HepG2 (cell line): Measurements from ENCODE around the gene NCOA3. TPM values are rescaled to one million over a fixed set of nuclear protein-coding genes. Genes with fewer than 3 reads are reported as not detected.

ENCODE experiments used
- AGO1 ChIP-seq: fragments of 200-400 bp; formaldehyde crosslinking; IDR thresholded peaks from 2 replicates; pipeline ENCODE4 v1.6.1; 2017; ENCODE audit warnings: mild to moderate bottlenecking, low read depth, low read length, moderate library complexity; ENCODE audit not compliant: poor library complexity, severe bottlenecking
- HCFC1 ChIP-seq: fragments of 150-350 bp; IDR thresholded peaks from 2 replicates; pipeline ENCODE4 v1.6.1; 2014; ENCODE audit warnings: low read depth, low read length
- RAD51 ChIP-seq: fragments of 450-650 bp; IDR thresholded peaks from 2 replicates; pipeline ENCODE4 v1.6.1; 2016; ENCODE audit warnings: borderline replicate concordance
- RBM22 ChIP-seq: fragments of 200-400 bp; formaldehyde crosslinking; optimal IDR thresholded peaks from 2 replicates; pipeline ENCODE3; 2017; ENCODE audit warnings: mild to moderate bottlenecking, low read length, moderate library complexity
- RCOR2 ChIP-seq: IDR thresholded peaks from 2 replicates; pipeline ENCODE4 v1.6.1; 2016; ENCODE audit warnings: missing biosample characterization, missing genetic modification reagents
- TOE1 ChIP-seq: sonication (generic); formaldehyde crosslinking; IDR thresholded peaks from 2 replicates; pipeline ENCODE4 v1.4.0; 2020; ENCODE audit warnings: mild to moderate bottlenecking, missing genetic modification reagents
- ZNF546 ChIP-seq: sonication (generic); formaldehyde crosslinking; conservative IDR thresholded peaks from 2 replicates; pipeline ENCODE4 v1.8.1; 2023; ENCODE audit warnings: mild to moderate bottlenecking, missing genetic modification reagents
- ZNF557 ChIP-seq: sonication (generic); formaldehyde crosslinking; IDR thresholded peaks from 2 replicates; pipeline ENCODE4 v1.4.0; 2020; ENCODE audit warnings: missing genetic modification reagents
- ZNF737 ChIP-seq: sonication (generic); formaldehyde crosslinking; IDR thresholded peaks from 2 replicates; pipeline ENCODE4 v1.5.0; 2020; ENCODE audit warnings: missing genetic modification reagents, mild to moderate bottlenecking, borderline replicate concordance
- ZNF776 ChIP-seq: sonication (generic); formaldehyde crosslinking; IDR thresholded peaks from 2 replicates; pipeline ENCODE4 v1.4.0; 2020; ENCODE audit warnings: mild to moderate bottlenecking, missing genetic modification reagents
- ZNF891 ChIP-seq: sonication (generic); formaldehyde crosslinking; IDR thresholded peaks from 2 replicates; pipeline ENCODE4 v1.5.0; 2020; ENCODE audit warnings: mild to moderate bottlenecking, missing genetic modification reagents
- polyA plus RNA-seq, 8 experiments: library from polyadenylated mRNA; depleted of rRNA in 3 of 8; stranded (reverse) in 7 of 8; unstranded in 1 of 8; fragments of >200 nt; fragmentation: Illumina TruSeq in 4 of 8; extraction: Trizol in 4 of 8; gene quantifications; 2 replicates each; pipeline versions ENCODE4 v1.2.1 to v1.2.3, GENCODE V29; 2011 to 2016; ENCODE audit warnings: low read depth in 4 of 8, missing spikeins in 1 of 8, mixed read lengths in 1 of 8; ENCODE audit not compliant: insufficient read depth in 1 of 8
- total RNA-seq, 5 experiments: library from RNA; depleted of rRNA; stranded (reverse); fragments of >200 nt; fragmentation: Illumina TruSeq; extraction: Trizol; gene quantifications; 2 replicates each; pipeline ENCODE4 v1.2.3, GENCODE V29; 2016; ENCODE audit warnings: low read depth in 1 of 5
- TF ChIP-seq, protein P1 (sequence below): sonication (generic); formaldehyde crosslinking; IDR thresholded peaks from 2 replicates; pipeline ENCODE4 v1.5.0; 2020; ENCODE audit warnings: mild to moderate bottlenecking, missing genetic modification reagents, borderline replicate concordance

Gene NCOA3
- total and polyA plus RNA-seq, 2 of the 13 experiments (the other 11 are each of a cell fraction or from before 2014, with no cell fraction given): 35.0 to 56.8 TPM

DNA sequence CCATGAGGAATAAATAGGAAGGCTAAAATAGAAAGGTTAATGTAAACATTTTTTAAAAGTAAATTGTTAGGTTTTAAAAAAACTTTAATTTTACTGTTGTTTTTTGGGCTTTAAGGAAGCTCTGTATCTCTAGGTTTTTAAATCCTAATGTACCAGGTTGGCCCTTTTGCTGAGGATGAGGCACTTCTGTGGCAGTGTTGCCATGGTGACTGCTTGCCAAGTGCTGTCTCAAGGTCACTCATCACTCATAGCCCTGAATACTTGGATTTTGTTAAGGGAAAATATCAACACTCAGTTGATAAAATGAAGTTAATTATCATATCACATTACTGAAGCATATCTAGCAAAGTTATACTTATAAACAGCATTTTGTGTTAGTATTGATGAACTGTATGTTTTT is 50.2 kb downstream of the NCOA3 start (continued):
- TF ChIP-seq ZNF891 (CRISPR knock-in tag) (no peak), ZNF557 (no peak), AGO1 (no peak), HCFC1 (no peak), RCOR2 (0 out of 2 replicates have a peak, but pooled peaks have one; percentile 29), ZNF776 (no peak), ZNF737 (CRISPR knock-in tag) (no peak), TOE1 (no peak), RBM22 (peak; percentile 76), ZNF546 (CRISPR knock-in tag) (no peak), RAD51 (no peak)
- TF ChIP-seq, protein P1, sequence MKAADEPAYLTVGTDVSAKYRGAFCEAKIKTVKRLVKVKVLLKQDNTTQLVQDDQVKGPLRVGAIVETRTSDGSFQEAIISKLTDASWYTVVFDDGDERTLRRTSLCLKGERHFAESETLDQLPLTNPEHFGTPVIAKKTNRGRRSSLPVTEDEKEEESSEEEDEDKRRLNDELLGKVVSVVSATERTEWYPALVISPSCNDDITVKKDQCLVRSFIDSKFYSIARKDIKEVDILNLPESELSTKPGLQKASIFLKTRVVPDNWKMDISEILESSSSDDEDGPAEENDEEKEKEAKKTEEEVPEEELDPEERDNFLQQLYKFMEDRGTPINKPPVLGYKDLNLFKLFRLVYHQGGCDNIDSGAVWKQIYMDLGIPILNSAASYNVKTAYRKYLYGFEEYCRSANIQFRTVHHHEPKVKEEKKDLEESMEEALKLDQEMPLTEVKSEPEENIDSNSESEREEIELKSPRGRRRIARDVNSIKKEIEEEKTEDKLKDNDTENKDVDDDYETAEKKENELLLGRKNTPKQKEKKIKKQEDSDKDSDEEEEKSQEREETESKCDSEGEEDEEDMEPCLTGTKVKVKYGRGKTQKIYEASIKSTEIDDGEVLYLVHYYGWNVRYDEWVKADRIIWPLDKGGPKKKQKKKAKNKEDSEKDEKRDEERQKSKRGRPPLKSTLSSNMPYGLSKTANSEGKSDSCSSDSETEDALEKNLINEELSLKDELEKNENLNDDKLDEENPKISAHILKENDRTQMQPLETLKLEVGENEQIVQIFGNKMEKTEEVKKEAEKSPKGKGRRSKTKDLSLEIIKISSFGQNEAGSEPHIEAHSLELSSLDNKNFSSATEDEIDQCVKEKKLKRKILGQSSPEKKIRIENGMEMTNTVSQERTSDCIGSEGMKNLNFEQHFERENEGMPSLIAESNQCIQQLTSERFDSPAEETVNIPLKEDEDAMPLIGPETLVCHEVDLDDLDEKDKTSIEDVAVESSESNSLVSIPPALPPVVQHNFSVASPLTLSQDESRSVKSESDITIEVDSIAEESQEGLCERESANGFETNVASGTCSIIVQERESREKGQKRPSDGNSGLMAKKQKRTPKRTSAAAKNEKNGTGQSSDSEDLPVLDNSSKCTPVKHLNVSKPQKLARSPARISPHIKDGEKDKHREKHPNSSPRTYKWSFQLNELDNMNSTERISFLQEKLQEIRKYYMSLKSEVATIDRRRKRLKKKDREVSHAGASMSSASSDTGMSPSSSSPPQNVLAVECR (CRISPR knock-in tag): no peak
